ENCODE measurements around the gene NRXN3.

DNA sequence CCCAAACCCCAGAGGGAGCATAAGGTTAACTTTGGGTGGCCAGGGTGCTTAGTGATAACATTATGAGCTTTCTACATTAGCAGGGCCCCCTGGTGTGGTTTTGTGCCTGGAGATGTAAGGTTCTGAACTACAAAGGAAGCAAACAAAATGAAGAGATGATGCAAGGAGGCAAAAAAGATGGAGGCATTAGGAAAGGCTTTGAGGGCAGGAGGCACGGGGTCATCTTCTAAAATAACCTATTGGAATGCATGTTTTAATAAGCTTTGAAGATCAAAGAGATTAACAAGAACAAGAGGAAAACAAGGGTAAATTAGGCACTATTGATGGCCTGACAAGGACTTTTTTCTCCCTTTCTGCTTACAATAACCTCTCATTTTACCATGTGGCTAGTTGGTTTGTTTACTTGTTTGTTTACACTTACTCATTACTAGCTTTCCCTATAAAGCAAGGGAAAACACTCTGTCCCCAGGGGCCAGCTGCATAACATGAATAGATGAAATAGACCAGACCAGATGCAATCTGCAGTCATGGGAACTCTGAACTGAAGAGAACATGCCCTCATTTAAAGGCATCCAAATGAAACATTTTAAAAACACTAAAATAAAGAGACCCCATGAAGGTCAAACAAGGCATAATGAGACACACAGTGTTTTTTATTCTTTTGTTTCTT, 1650.8 kb downstream of the NRXN3 start:
- TF ChIP-seq CTCF (IDR thresholded peaks at IDR 0.05; ENCODE audit: insufficient read depth, low read depth, low read length) (no peak), EZH2 (IDR thresholded peaks at IDR 0.05; ENCODE audit: insufficient read depth, low read length) (no peak)

All from astrocyte (in vitro differentiated cells and primary cell).